Colonic mucosa (tissue), 4 donors: ENCODE results near the gene ABHD5. TPM values are rescaled to one million over a fixed set of nuclear protein-coding genes. Genes with fewer than 3 reads are reported as not detected.

ENCODE experiments used
- DNase-seq: peaks from one replicate; pipeline ENCODE4 v3.0.0-alpha.2; 2020
- H3K27ac ChIP-seq: fragments of 200-600 bp; one replicate; pipeline ENCODE4 v1.8.0; 2021
- H3K27me3 ChIP-seq: fragments of 200-600 bp; one replicate; pipeline ENCODE4 v1.8.0; 2021
- H3K36me3 ChIP-seq: fragments of 200-600 bp; one replicate; pipeline ENCODE4 v1.8.0; 2021
- H3K4me1 ChIP-seq: fragments of 200-600 bp; one replicate; pipeline ENCODE4 v1.8.0; 2021; ENCODE audit warnings: mild to moderate bottlenecking
- H3K4me3 ChIP-seq: fragments of 200-600 bp; one replicate; pipeline ENCODE4 v1.8.0; 2021
- H3K9ac ChIP-seq, 2 donors: one replicate each; pipeline ENCODE4 v1.7.0; 2013; ENCODE audit warnings: control low read depth in 2 of 2, low read depth in 2 of 2, low read length in 2 of 2
- H3K9me3 ChIP-seq: fragments of 200-600 bp; one replicate; pipeline ENCODE4 v1.8.0; 2021
- intact Hi-C: fragments of 100-400 bp; cut with DNase I; formaldehyde crosslinking; loops from one replicate; pipeline ENCODE4 v1.14.1; 2022
- total RNA-seq, 2 donors: library from RNA; stranded (reverse); fragmentation: NEBNext Ultra II Directional in 1 of 2; extraction: Animal tissue kit (Norgen Biotek cat#: 25700) in 1 of 2; gene quantifications; one replicate each; pipeline ENCODE4 v1.2.1, GENCODE V29; 2021
- TF ChIP-seq, protein P1 (sequence below): fragments of 200-600 bp; IDR thresholded peaks from one replicate; pipeline ENCODE4 v1.8.0; 2022; ENCODE audit warnings: antibody characterized with exemption, mild to moderate bottlenecking
- donor health status: healthy.
- donor health status: DM: no; HTN: no; CAD: no.
- donor health status: DM: no; HTN: no; CAD: no.

ABHD5 gene
- total RNA-seq, 2 donors from 2014 or later: 24.0 to 25.2 TPM

DNA sequence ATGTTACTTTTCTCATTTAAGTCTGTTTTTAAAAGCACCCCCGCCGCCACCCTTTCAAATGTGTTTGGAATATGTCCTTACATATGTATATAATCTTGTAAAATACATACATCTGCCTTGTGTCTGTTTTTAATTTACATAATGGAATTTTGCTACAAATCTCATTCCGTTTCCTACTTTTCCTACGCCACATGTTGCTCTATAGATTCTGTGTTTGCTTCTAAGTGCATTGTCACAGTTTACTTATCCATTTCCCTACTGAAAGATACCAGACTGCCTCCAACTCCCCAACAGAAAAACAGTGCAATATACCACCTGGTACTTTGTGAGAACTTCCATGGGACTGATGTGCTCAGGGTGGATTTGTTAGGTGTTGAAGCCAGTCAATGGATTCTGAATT, 70.2 kb downstream of the ABHD5 start:
- no peaks in the 10 kb centered on the region for H3K4me1 ChIP-seq
- H3K4me3 ChIP-seq: no peak overlapping the region
- H3K27ac ChIP-seq: no peak overlapping the region
- no peaks in the 10 kb centered on the region for H3K27me3 ChIP-seq
- no peak overlapping the region for H3K9ac ChIP-seq
- H3K36me3 ChIP-seq: no peaks in the 10 kb centered on the region
- intact Hi-C loops: loop anchor here (10.0 kb wide), 1 partner anchor 216 kb away; no protein-coding TSS in a partner anchor
- no peak for DNase-seq
- H3K9me3 ChIP-seq: no peaks in the 10 kb centered on the region
- TF ChIP-seq, protein P1, sequence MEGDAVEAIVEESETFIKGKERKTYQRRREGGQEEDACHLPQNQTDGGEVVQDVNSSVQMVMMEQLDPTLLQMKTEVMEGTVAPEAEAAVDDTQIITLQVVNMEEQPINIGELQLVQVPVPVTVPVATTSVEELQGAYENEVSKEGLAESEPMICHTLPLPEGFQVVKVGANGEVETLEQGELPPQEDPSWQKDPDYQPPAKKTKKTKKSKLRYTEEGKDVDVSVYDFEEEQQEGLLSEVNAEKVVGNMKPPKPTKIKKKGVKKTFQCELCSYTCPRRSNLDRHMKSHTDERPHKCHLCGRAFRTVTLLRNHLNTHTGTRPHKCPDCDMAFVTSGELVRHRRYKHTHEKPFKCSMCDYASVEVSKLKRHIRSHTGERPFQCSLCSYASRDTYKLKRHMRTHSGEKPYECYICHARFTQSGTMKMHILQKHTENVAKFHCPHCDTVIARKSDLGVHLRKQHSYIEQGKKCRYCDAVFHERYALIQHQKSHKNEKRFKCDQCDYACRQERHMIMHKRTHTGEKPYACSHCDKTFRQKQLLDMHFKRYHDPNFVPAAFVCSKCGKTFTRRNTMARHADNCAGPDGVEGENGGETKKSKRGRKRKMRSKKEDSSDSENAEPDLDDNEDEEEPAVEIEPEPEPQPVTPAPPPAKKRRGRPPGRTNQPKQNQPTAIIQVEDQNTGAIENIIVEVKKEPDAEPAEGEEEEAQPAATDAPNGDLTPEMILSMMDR: no peak

DNA sequence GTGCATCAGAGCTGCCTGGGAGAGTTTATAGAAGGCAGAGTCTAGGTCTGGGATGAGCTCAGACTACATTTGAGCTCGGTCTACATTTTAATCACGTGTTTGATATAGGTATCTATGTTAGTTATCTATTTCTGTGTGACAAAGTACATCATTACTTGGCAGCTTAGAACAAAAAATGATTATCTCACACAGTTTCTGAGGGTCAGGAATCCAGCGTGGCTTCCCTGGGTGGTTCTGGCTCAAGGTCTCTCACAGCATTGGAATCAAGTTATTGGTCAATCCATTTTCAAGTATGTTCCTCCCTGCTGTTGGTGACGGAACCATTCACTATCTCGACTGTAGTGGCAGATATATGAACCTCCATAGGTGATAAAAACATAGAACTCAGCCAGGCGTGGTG, 71.7 kb downstream of the ABHD5 start:
- no peak for DNase-seq
- no peaks in the 10 kb centered on the region for H3K27me3 ChIP-seq
- H3K9me3 ChIP-seq: no peaks in the 10 kb centered on the region
- no peak overlapping the region for H3K9ac ChIP-seq
- no peak overlapping the region for H3K4me3 ChIP-seq
- intact Hi-C loops: loop anchor here (10.0 kb wide), 1 partner anchor 218 kb away; no protein-coding TSS in a partner anchor
- no peaks in the 10 kb centered on the region for H3K4me1 ChIP-seq
- H3K36me3 ChIP-seq: no peaks in the 10 kb centered on the region
- TF ChIP-seq, protein P1: no peak
- H3K27ac ChIP-seq: no peak overlapping the region

DNA sequence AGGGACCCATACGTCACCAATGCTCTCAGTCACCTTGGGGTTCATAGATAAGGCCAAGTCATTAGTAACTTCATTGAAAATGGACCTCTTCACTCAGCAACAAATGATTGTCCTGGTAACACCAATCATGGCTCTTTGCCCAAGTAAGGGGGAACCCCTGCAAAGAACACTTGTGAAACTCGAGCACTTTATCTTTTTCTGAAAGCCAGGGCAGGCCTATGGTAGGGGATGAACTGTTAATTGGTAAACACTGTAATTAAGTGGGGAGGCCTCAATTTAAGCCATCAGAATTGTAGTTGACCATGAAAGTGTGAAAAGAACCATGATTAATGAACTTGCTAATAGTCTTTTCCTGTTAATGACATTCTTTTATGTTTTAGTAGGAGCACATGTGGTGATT, 73.3 kb downstream of the ABHD5 start:
- intact Hi-C loops: loop anchor here (10.0 kb wide), 1 partner anchor 219 kb away; no protein-coding TSS in a partner anchor
- TF ChIP-seq, protein P1: no peak
- no peak for DNase-seq

DNA sequence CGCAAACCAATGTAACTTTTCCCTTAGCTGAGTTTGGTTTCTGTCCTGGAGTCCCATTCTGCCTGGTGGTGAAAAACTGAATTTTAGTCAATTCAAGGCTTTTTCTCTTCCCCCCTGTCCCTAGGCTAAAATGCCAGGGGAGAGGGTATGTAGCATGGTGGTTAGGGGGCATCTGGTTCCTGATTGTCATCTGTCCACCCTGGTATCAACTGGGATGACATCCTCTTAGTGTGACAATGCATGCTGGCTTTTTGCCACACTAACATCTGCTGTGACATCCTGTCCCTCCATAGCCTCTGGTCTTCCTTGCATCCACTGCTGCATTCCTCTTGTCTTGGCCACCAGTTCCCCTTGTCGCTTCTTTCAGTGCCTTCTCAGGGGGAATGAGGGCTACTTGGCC, 73.7 kb downstream of the ABHD5 start:
- H3K27me3 ChIP-seq: no peaks in the 10 kb centered on the region
- no peak for DNase-seq
- no peaks in the 10 kb centered on the region for H3K4me1 ChIP-seq
- intact Hi-C loops: loop anchor here (10.0 kb wide), 1 partner anchor 220 kb away; no protein-coding TSS in a partner anchor
- H3K9me3 ChIP-seq: no peaks in the 10 kb centered on the region
- no peaks in the 10 kb centered on the region for H3K36me3 ChIP-seq
- H3K4me3 ChIP-seq: no peak overlapping the region
- no peak overlapping the region for H3K9ac ChIP-seq
- TF ChIP-seq, protein P1: no peak
- H3K27ac ChIP-seq: no peak overlapping the region

More for the DNA sequence above, 73.3 kb downstream of the ABHD5 start:
- no peaks in the 10 kb centered on the region for H3K36me3 ChIP-seq
- no peak overlapping the region for H3K9ac ChIP-seq
- no peaks in the 10 kb centered on the region for H3K27me3 ChIP-seq
- no peaks in the 10 kb centered on the region for H3K4me1 ChIP-seq
- H3K27ac ChIP-seq: no peak overlapping the region
- H3K4me3 ChIP-seq: no peak overlapping the region
- no peaks in the 10 kb centered on the region for H3K9me3 ChIP-seq

DNA sequence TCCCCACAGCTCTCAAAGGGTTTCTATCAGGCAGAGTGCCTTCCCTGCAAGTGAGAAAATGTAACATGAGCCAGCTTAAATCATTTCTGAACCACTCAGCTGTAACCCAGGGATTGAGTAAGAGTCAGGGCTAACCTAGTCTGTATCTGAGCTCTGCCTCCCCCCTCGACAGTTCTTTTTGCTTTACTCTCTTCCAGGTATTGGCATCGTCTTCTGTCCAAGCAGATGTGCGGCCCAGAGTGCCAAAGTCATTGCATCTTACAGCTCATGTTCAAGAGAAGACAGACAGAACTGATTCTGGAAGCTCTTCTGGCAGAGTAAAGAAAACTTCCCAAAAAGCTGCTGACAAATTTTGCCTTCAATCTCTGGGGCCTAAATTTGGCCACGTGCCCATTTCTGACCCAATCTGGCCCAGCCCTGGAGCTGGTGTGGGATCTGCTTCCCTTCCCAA, 74.8 kb downstream of the ABHD5 start:
- TF ChIP-seq, protein P1: no peak
- H3K9me3 ChIP-seq: no peaks in the 10 kb centered on the region
- no peak overlapping the region for H3K9ac ChIP-seq
- no peaks in the 10 kb centered on the region for H3K4me1 ChIP-seq
- H3K36me3 ChIP-seq: no peaks in the 10 kb centered on the region
- no peak overlapping the region for H3K4me3 ChIP-seq
- H3K27me3 ChIP-seq: no peaks in the 10 kb centered on the region
- H3K27ac ChIP-seq: no peak overlapping the region
- intact Hi-C loops: loop anchor here (10.0 kb wide), 1 partner anchor 221 kb away; no protein-coding TSS in a partner anchor
- no peak for DNase-seq
